ENCODE results near the gene CUBN.

- TF ChIP-seq ZNF274 (IDR thresholded peaks at IDR 0.05; ENCODE audit: borderline replicate concordance, low read depth, low read length) (no peak), SRSF9 (IDR thresholded peaks at IDR 0.05; ENCODE audit: borderline replicate concordance, low read depth, low read length) (no peak), JUNB (CRISPR knock-in tag; conservative IDR thresholded peaks at IDR 0.05) (no peak), PRPF4 (IDR thresholded peaks at IDR 0.05; ENCODE audit: insufficient read depth, low read depth, low read length, poor library complexity, severe bottlenecking) (no peak), PHTF2 (CRISPR knock-in tag; IDR thresholded peaks at IDR 0.05) (no peak)
These were observed 152.8 kb downstream of the CUBN start for GRCh38 chr10:16976803-16977202.

Measured in K562 (cell line).